ENCODE data around the gene NCS1. TPM values are rescaled to one million over a fixed set of nuclear protein-coding genes. Genes with fewer than 3 reads are reported as not detected.

Gene NCS1
- total and polyA plus RNA-seq, 2 of the 8 experiments (the other 6 are each of a cell fraction or from before 2014, with no cell fraction given) = 34.7 to 47.6 TPM

DNA sequence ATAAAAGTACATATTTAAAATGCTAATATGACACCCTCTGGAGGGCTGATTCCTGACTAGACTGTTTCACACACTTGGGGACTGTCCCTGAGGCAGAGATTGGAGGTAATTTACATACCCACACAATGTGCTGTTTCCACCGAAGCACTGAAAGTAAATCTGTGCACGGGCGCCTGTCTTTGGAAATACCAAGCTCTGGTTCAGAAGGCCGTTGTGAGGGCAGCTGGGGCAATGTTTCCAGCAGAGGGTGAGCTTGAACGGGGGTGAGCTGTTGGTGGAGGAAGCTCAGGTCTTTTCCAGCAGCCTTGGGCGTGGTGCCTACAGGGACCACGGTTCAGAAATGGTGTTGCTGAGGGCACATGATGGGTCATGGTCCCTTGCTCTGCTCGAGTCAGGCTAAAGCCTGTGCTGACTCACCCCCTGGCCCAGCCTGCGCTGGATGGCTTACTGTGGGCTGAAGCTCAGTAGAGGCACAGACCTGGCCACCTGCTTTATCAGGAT lies 67.6 kb downstream of the NCS1 start (continued):
- TF ChIP-seq KDM5A (IDR thresholded peaks at IDR 0.05; ENCODE audit: low read length) (no peak), RFX5 (IDR thresholded peaks at IDR 0.05; ENCODE audit: borderline replicate concordance, low read depth, low read length) (no peak), ASH2L (IDR thresholded peaks at IDR 0.05; ENCODE audit: low read length) (no peak)

Data from H1 (cell line).